Activated naive CD4-positive, alpha-beta T cell treated with Interleukin-2 at 50 U/mL for 16 hours (primary cell): ENCODE measurements around the gene SMIM10.
"Not testable (repeated sequence)": the region's sequence is repeated elsewhere in the genome, so short reads cannot be mapped to it uniquely, and the experiment has no call there.

Experiments used
- DNase-seq: peaks from one replicate; pipeline ENCODE4 v3.0.0-alpha.2; 2020

SMIM10 gene

DNA sequence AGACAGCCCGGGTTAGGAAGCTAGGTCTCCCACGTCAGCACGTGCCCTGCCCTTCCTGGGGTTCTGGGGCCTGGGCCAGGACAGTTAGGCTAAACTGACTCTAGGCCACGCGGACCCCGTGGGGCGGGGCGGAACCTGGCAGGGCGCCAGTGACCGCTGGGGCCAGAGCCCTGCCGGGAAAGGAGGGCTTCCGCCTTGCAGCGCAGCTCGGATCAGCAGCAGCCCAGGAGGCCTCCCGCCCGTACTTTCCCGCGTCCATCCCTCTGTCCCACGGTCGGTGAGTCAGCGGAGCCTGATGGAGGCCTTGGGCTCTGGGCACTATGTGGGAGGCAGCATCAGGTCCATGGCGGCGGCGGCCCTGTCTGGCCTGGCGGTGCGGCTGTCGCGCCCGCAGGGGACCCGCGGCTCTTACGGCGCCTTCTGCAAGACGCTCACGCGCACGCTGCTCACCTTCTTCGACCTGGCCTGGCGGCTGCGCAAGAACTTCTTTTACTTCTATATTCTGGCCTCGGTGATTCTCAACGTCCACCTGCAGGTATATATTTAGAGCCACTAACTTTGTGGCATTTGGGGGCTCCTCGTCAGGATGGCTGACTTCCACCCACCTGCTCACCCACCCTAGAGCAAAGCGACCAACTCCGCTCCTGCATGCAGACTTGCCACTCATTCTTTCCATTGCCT is at the start of gene SMIM10:
SMIM10 (plus strand) TSS at position 191 of the 681 bp plus-strand sequence; CDS start at position 296, 105 bp downstream.
- DNase-seq = peak; percentile 3

- DNase-seq = not testable (repeated sequence)
These were observed 44.4 kb upstream of the SMIM10 start for GRCh38 chrX:134946364-134946763.

DNA sequence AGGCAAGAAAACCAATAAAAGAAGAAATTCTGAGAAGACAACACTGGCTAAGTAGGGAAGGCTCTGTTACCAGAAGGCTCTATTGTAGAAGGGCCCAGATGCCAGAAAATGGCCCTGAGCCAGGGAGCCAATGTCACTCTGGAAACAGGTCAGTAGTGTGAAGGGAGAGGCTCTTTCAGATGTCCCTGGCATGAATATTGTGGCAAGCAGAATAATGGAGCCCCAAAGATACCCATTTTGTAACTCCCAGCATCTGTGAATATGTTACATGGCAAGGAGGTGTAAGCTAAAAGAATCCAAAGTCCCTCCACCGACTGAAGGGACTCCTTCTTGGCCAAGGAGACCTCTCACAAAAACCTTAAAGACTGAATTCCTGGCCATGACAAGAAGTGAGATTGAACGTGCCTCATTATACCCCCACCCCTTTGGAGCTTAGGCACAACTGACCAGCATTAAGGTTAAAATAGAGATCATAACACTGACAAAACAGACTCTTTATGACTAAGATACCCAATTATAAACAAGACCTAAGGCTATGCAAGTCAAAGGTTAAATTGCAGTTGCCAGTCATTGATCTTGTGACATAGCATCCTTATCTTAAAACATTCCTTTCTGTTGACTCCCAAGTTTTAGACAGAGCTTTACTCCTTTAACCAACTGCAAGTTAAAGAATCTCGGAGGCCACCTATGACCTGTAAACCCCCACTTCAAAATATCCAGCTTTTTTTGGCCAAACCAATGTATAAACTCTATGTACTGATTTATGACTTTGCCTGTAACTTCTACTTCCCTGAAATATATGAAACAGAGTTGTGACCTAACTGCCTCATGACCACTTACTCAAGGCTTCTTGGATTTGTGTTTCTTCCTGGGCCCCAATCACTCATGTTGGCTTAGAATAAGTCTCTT is 42.2 kb upstream of the SMIM10 start:
- DNase-seq = no peak

DNA sequence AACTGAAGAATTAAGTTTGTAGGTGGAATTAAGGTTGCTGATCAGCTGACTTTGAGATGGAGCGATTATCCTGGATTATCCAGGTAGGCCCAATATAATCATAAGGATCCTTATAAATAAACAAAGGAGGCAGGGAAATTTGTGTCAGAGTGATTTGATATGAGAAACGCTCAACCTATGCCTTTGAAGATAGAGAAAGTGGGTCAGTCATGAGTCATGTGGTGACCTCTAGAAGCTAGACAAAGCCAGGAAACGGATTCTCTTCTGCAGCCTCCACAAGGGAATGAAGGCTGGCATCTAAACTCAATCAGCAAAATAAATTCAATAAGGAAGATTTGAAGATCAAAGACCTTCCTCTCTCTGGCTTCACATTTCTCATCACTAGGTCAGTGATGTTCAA is 41.5 kb upstream of the SMIM10 start:
- no peak for DNase-seq

DNA sequence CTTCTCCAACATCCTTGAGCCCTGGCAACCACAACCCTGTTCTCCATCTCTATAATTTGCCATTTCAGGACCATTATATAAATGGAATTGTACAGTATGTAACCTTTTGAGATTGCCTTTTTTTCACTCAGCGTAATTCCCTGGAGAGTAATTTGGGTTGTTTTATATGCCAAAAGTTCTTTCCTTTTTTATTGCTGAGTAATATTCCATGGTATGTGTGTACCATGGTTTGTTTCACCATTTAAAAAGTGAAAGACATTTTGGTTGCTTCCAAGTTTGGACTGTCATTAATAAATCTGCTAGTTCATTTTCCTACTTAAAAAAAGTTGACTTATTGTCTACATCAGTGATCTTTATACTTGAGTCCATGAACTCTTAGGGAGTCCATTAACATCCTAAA is 33.0 kb upstream of the SMIM10 start:
- no peak for DNase-seq

- not testable (repeated sequence) for DNase-seq
These were observed 30.4 kb upstream of the SMIM10 start for GRCh38 chrX:134960366-134960765.

- DNase-seq = no peak
These were observed 27.8 kb upstream of the SMIM10 start for GRCh38 chrX:134963041-134963440.

GRCh38 chrX:134969726-134970125 is 21.1 kb upstream of the SMIM10 start:
- DNase-seq = no peak

DNA sequence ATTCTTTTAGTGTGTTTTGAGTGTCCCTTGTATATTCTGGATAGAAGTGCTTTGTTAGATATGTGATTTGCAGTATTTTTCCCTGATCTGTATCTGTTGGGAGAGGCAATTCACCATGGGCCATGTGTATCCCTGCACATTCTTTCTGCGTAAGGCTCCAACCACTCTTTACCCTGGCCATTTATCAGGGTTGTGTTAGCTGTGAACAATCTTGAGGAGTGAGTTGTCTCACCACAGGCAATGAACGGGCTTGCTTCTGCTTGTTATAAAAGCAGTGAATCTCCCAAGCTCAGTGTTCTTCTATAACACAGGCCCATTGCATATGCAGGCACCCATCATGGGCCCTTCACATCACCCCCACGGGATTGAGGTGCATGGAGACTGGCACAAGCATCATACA is 18.9 kb upstream of the SMIM10 start:
- no peak for DNase-seq

GRCh38 chrX:134975516-134975915 is 15.3 kb upstream of the SMIM10 start:
- DNase-seq = no peak

DNA sequence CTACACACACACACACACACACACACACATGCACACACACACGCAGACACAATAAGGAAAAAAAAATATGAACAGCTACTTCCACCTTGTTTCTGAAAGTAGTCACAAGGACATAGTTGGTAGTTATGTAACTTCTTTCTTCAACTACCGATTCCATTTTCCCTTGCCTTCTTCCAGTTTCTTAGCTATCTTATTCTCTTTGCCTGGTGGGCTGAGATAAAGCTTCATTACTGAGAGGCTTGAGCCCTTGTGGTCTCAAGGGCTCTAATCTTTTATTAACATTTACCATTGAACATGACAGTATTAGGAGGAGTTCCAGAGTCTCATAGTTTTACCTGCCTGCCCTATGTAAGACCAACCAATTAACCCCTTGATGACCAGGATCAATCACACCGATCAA is 8.9 kb upstream of the SMIM10 start:
- DNase-seq = no peak

DNA sequence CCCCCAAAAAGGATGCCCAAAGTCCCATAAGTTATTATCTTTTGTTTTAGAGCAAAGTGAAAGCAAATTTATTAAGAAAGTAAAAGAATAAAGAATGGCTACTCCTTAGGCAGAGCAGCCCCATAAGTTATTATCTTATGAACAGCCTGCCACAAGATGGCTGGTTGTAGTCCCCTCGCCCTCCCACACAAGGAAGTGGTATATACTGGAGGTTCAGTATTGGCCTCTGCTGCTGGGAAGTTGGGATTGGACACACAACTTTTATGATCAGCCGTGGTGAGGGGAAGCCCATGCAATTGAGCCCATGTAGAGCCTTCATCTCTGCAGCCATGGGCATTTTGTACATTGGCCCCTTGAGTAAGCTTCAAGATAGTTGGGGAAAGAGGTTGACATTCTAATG is 8.0 kb upstream of the SMIM10 start:
- no peak for DNase-seq

- DNase-seq = no peak
These were observed 5.3 kb upstream of the SMIM10 start for GRCh38 chrX:134985479-134985878.

- no peak for DNase-seq
These were observed 353 bp upstream of the SMIM10 start for GRCh38 chrX:134990475-134990800.

- no peak for DNase-seq
These were observed 6.9 kb downstream of the SMIM10 start for GRCh38 chrX:134997646-134998045.

DNA sequence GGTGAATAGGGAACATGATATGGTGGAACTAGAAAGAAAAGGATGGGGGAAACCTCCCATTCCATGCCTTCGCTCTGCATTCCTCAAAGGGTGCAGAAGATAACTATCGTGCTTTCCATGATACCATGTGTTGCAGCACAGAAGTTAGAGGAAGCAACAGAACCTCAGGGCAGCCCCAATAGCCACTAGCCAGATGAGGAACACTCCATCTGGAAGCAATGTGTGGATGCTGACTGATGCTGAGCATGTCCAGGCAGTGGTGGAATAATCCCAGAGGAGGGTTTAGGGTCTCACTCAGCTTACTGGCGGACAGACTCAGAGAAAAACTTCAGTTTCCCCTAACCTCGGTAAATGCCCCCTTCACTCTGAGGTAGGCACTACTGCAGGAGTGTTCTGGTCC is 7.5 kb downstream of the SMIM10 start:
- no peak for DNase-seq

DNA sequence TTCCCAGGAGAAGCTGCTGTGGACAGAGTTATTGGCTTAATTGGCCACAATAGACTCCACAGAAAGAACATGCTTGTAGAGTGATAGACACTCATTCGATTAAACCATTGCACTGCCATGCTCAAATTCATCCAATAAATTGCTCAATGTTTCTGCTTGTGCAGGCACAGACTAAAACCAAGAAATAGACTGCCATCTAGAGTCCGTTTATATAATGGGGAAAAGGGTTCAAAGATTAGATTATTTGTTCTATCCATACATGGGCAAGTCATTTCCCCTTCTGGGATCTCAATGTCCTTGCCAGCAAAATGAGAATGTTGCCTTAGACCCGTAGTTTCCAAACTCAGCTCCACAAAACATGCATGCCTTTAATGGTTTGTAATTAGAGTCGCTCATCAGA is 8.7 kb downstream of the SMIM10 start:
- DNase-seq = no peak

DNA sequence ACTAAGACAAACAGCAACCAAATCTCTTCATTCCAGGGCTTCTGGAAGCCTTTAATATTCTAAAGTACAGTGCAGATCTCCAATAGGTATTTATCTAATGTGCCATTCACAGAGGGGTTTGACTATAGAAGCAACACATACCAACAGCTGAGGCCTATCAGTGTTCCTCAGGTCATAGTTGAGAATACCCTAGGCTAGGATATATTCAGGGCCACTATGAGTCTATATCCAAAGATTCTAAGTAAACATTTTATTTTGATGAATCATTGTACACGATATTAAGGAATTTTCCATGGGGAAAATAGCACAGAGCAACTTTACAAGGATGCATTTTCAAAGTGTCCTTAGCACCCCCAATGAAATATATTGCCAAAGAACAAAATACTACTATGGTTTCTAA is 9.7 kb downstream of the SMIM10 start:
- no peak for DNase-seq

DNA sequence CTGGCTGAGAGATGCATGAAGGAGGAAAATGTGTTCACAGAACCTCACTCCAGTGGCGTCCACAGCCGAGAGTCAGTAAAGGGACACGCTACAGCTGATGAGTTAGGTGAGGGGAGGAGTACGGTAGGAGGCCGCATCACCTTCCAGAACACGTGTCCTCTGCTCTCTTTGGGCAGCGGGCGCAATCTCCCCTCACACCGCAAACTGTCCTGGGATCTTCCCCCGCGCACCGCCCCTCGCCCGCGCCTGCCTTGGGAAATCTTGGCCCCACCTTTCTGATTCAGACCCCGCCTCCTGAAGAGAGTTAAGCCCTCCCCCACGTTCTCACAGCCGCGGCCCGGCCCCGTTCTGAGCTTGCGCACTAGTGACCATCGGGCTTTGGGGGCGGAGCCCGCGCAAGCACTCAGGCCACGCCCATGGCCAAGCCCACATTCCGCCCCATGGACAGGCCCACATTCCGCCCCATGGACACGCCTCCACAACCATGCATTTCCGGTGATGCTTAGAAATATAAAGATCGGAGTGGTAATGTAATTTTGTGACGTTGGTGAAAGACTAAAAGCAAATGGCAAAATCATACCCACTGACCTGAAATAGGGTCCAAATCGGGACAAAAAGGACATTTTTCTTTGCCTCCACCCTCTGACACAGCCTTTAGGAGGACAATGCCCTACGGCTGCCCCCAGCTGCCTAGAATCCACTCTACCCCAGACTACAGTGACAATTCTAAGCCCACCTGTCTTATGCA is 13.3 kb downstream of the SMIM10 start:
- DNase-seq = peak; percentile 88

- no peak for DNase-seq
These were observed 15.4 kb downstream of the SMIM10 start for GRCh38 chrX:135006187-135006586.

DNA sequence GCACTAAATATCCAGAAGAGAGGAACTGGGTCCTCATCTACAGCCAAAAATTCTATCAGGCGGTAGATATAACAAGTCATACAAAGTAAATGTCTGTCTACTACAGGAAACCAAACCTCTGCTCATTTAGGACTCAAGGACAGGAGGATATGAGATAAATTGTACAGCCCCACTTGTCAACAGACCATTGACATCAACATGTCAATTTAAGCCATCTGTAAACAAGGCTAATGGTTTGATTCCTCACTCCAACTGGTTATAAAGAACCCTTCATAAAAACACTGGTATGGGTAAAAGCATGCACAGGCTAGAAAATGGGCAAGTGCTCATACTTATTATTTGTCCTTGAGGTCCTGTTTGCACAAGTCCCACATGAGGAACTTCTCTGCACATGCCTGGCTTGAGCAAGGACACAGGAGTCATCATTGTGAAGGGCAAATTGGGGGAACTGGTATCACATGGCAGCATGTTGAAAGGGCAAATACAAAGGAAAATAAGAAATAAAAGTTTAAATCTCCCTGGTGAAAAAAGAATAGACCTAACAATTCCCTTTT is 18.3 kb downstream of the SMIM10 start:
- DNase-seq = no peak

DNA sequence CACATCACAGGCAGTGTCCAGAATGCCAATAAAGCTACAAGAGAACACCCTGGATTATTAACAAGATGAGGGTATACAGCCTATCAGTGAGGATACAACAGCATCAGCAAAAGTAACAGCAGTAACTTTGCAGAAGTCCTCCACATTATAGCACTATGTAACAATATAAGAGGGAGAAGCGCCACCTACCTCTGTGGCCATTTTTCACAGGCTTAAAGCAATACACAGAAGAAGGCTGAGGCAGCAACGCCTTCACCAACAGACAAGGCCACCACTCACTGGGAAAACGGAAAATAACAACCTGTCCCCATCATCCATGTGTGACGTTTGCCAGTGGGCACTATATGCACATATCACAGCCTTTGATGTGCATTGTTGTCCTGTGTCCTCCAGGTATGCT is 19.0 kb downstream of the SMIM10 start:
- DNase-seq = no peak

DNA sequence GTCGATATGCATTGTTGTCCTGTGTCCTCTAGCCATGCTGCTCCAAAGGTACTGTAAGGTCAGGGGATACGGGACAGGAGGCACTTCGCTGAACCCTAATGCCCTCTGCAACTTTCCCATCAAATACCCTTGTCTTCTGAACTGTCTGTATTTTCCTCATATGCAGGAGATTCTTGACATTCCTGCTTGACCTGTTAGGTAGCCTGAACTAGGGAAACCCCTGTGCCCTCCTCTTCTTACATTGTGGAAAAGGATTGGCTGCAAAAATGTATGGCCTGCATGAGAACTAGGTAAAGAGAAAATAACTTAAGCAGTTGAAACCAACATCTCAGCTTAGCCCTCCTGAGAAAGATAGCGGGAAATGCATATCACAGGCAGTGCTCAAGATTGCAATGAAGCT is 20.1 kb downstream of the SMIM10 start:
- no peak for DNase-seq
